ENCODE results near the gene FAM180B. TPM values are rescaled to one million over a fixed set of nuclear protein-coding genes. Genes with fewer than 3 reads are reported as not detected.

The FAM180B gene
- total RNA-seq, 1 experiment from 2014 or later: not detected

GRCh38 chr11:47611348-47611794, 24.9 kb downstream of the FAM180B start:
- ChIA-PET POLR2A (no interaction called here), RAD21 (ENCODE audit: low non-redundant PET in 1 of 2, low total read pairs in 2 of 2, uncharacterized antibody in 2 of 2, unreplicated experiment in 2 of 2) (interaction anchor here in 1 of 2 experiments (0.9 kb wide), 1 partner anchor 105 kb away, joined by 3 read pairs; no protein-coding TSS in a partner anchor), CTCF (no interaction called here)
- Histone ChIP-seq H3K4me2 (ENCODE audit: low read length) (no peak overlapping the region), H3K36me3 (ENCODE audit: control insufficient read depth in 1 of 2, insufficient read depth in 2 of 2, low read length in 2 of 2) (no peaks in the 10 kb centered on the region; a peak in 1 of 4 replicates), H2AFZ (ENCODE audit: low read depth, low read length, poor library complexity, severe bottlenecking) (no peak overlapping the region), H3K9me3 (ENCODE audit: control insufficient read depth in 1 of 2, insufficient read depth in 1 of 2, low read depth in 1 of 2, low read length in 2 of 2) (no peaks in the 10 kb centered on the region), H3K27ac (ENCODE audit: low read depth, low read length) (no peak overlapping the region), H3K9me2 (ENCODE audit: insufficient read depth) (no peaks in the 10 kb centered on the region), H3K27me3 (ENCODE audit: insufficient read depth, low read length) (no peaks in the 10 kb centered on the region; the same call in 1 of the 2 replicates), H3K79me2 (ENCODE audit: insufficient read depth, low read length) (no peaks in the 10 kb centered on the region), H3K9ac (ENCODE audit: low read length) (no peak overlapping the region), H4K20me1 (ENCODE audit: insufficient read depth) (no peaks in the 10 kb centered on the region), H3K4me3 (replicated peaks in 1 of 2; ENCODE audit: low read depth in 1 of 2, low read length in 2 of 2) (no peak overlapping the region), H3K4me1 (ENCODE audit: control insufficient read depth in 1 of 2, insufficient read depth in 2 of 2, low read length in 2 of 2) (no peaks in the 10 kb centered on the region)
- no TSS peak for BruUV-seq (replicated peaks)
- TF ChIP-seq EGR1 (IDR thresholded peaks at IDR 0.05; ENCODE audit: low read depth): no peak
- TF ChIP-seq ZNF274 (IDR thresholded peaks at IDR 0.05; ENCODE audit: low read depth, low read length): no peak
- TF ChIP-seq SP1 (IDR thresholded peaks at IDR 0.05; ENCODE audit: low read depth): no peak
- TF ChIP-seq, protein P1, sequence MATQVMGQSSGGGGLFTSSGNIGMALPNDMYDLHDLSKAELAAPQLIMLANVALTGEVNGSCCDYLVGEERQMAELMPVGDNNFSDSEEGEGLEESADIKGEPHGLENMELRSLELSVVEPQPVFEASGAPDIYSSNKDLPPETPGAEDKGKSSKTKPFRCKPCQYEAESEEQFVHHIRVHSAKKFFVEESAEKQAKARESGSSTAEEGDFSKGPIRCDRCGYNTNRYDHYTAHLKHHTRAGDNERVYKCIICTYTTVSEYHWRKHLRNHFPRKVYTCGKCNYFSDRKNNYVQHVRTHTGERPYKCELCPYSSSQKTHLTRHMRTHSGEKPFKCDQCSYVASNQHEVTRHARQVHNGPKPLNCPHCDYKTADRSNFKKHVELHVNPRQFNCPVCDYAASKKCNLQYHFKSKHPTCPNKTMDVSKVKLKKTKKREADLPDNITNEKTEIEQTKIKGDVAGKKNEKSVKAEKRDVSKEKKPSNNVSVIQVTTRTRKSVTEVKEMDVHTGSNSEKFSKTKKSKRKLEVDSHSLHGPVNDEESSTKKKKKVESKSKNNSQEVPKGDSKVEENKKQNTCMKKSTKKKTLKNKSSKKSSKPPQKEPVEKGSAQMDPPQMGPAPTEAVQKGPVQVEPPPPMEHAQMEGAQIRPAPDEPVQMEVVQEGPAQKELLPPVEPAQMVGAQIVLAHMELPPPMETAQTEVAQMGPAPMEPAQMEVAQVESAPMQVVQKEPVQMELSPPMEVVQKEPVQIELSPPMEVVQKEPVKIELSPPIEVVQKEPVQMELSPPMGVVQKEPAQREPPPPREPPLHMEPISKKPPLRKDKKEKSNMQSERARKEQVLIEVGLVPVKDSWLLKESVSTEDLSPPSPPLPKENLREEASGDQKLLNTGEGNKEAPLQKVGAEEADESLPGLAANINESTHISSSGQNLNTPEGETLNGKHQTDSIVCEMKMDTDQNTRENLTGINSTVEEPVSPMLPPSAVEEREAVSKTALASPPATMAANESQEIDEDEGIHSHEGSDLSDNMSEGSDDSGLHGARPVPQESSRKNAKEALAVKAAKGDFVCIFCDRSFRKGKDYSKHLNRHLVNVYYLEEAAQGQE (IDR thresholded peaks at IDR 0.05; ENCODE audit: low read depth): no peak
- TF ChIP-seq ELF1 (IDR thresholded peaks at IDR 0.05; ENCODE audit: borderline replicate concordance, low read depth): no peak
- no peak for TF ChIP-seq EZH2 (IDR thresholded peaks at IDR 0.05)
- no peak for TF ChIP-seq JUND (IDR thresholded peaks at IDR 0.05)
- no peak for TF ChIP-seq CBX3 (IDR thresholded peaks at IDR 0.05; ENCODE audit: low read depth)
- TF ChIP-seq ZBTB33 (IDR thresholded peaks at IDR 0.05; ENCODE audit: extremely low read depth, insufficient replicate concordance, low read length): no peak
- no peak for TF ChIP-seq CTCF (IDR thresholded peaks at IDR 0.05 in 2 of 3, conservative IDR thresholded peaks at IDR 0.05 in 1 of 3; ENCODE audit: borderline replicate concordance in 1 of 3, insufficient read depth in 1 of 3, low read depth in 2 of 3, low read length in 2 of 3)
- no peak for TF ChIP-seq ZFX (IDR thresholded peaks at IDR 0.05)
- no peak for TF ChIP-seq FOSL1 (IDR thresholded peaks at IDR 0.05; ENCODE audit: low read depth)
- no peak for TF ChIP-seq POLR2AphosphoS5 (IDR thresholded peaks at IDR 0.05; ENCODE audit: low read depth, low read length)
- no peak for TF ChIP-seq MAX (IDR thresholded peaks at IDR 0.05)
- TF ChIP-seq CEBPB (IDR thresholded peaks at IDR 0.05; ENCODE audit: low read depth): no peak
- DNase-seq (ENCODE audit: low read depth, low spot score) (no peak), ATAC-seq (no peak)
- intact Hi-C loops (cut with micrococcal nuclease): loop anchor here (10.0 kb wide), 1 partner anchor 147 kb away; no protein-coding TSS in a partner anchor
